Medulla oblongata (tissue), 1 donor: Measurements from ENCODE around the gene RECK.
A peak's percentile ranks its signal among the peaks of the same experiment; 100 is the strongest.
"Not testable (repeated sequence)": the region's sequence is repeated elsewhere in the genome, so short reads cannot be mapped to it uniquely, and the experiment has no call there.

ENCODE experiments used
- DNase-seq: peaks from one replicate; pipeline ENCODE4 v3.0.0-alpha.2; 2015; ENCODE audit errors: extremely low spot score

RECK gene, protein sequence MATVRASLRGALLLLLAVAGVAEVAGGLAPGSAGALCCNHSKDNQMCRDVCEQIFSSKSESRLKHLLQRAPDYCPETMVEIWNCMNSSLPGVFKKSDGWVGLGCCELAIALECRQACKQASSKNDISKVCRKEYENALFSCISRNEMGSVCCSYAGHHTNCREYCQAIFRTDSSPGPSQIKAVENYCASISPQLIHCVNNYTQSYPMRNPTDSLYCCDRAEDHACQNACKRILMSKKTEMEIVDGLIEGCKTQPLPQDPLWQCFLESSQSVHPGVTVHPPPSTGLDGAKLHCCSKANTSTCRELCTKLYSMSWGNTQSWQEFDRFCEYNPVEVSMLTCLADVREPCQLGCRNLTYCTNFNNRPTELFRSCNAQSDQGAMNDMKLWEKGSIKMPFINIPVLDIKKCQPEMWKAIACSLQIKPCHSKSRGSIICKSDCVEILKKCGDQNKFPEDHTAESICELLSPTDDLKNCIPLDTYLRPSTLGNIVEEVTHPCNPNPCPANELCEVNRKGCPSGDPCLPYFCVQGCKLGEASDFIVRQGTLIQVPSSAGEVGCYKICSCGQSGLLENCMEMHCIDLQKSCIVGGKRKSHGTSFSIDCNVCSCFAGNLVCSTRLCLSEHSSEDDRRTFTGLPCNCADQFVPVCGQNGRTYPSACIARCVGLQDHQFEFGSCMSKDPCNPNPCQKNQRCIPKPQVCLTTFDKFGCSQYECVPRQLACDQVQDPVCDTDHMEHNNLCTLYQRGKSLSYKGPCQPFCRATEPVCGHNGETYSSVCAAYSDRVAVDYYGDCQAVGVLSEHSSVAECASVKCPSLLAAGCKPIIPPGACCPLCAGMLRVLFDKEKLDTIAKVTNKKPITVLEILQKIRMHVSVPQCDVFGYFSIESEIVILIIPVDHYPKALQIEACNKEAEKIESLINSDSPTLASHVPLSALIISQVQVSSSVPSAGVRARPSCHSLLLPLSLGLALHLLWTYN

DNA sequence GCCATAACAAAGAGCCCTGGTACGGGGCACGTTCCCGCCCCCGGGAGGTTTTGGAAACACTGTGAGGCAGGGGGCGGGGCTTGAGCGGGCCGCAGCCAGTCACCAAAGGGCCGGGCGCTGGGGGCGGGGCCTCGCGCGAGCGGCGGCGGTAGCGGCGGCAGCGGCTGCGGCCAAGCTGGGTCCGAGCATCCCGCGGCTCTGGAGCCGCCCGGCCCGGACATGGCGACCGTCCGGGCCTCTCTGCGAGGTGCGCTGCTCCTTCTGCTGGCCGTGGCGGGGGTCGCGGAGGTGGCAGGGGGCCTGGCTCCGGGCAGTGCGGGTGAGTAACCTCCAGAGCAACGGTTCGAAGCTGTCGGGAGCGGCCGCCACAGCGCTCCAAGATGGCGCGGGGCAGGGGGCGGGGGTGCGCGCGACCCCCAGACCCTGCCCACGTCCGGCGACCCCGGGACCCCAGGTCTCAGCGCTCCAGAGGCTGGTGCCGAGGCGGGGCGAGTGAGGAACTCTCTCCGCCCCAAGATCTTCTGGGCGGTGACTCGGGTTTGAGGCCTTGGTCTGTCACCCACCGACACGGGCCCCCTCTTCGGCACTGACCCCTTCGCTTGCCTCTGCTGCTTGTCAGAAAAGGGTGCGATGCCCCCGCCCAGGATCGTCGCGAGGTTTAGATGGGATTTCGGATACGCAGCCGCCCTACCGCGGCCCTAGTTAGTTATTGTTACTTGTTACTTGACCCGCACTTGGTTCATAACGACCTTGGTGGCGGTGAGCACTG lies at the start of gene RECK:
TSS of gene RECK (plus strand) at position 134 of the 769 bp plus-strand sequence. CDS start at position 220, 86 bp downstream.
- DNase-seq = peak; percentile 90

DNA sequence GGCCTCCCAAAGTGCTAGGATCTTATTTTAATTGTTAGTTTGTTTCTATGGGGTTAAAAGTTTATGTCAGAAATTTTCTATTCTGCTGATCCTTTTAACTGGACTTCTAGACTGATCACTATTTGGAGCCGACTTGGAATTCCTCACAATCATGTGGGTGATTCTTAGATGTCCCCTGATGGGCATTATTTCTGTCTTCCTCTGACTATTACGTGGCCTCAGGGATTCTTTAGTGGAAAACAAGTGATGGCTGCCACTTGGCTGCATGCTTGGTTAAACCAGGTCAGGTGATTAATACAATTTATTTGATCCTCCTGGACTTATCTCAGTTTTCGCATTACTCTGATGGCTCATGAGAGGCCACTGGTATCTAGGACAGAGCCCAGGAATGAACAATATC lies 46.6 kb upstream of the RECK start:
- DNase-seq = no peak

DNA sequence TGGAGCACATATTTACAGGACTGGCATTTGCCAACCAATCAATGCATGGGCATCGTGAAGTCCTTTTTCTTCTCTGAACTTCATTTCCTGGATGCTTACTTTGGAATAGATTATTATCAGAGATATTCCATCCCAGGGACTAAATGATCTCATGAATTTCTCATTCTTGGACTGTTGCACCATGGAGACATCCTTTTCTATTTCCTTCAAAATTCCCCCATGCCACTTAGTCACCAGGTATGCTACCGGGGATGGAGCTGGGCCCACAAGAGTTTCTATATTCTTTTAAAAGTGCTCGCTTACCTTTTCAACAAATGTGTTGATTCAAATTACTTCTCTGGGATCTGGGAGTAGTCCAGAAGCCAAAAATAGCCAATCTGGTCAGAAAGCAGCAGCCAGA lies 43.6 kb upstream of the RECK start:
- DNase-seq = not testable (repeated sequence)

DNA sequence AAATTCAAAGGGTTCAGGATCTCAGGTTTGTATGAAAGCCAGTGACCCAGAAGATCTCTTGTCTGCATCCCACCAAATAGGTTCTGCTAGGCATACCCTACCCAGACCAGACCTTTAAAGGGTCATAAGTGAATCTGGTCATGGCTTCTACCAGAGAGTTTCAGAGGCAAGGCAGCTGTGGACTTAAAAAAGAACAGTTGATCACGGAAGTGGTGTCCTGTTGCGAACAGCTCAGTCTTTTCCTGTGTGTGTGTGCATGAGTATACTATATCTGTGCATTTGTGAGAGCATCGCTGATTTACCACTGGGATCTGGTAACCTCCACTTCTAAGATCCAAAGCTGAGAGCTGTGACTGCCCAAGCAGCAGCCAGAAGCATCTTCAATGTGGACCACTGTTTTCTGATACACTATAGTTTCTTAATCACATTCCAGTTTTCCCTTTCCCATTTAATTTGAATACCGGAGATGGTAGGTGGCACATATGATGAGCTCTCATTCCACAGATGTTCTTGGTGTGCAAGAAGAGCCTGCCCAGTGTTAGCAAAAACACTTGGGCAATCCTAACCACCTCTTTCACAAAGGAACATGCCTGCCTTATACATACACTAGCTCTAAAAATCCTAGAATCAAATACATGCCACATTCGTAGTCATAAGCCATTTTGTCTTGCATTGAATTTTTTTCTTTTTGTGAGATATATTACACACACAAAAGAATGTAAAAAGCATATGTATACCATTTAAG lies 42.6 kb upstream of the RECK start:
- DNase-seq = no peak

DNA sequence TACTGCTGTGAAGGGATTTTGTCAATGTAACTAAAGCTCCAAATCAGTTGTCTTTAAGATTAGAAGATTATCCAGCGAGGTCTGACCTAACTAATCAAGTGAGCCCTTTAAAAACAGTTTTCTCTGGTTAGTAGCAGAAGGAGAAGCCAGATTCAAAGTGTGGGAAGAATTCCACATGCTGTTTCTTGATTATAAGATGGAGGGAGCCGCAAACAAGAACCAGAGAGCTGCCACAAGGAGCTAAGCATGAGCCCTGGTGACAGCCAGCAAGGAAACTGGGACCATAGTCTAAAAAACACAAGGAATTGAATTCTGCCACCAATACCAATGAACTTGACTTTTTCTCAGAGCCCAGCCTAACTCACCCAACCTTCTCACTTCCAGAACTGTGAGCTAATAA lies 41.8 kb upstream of the RECK start:
- no peak for DNase-seq

DNA sequence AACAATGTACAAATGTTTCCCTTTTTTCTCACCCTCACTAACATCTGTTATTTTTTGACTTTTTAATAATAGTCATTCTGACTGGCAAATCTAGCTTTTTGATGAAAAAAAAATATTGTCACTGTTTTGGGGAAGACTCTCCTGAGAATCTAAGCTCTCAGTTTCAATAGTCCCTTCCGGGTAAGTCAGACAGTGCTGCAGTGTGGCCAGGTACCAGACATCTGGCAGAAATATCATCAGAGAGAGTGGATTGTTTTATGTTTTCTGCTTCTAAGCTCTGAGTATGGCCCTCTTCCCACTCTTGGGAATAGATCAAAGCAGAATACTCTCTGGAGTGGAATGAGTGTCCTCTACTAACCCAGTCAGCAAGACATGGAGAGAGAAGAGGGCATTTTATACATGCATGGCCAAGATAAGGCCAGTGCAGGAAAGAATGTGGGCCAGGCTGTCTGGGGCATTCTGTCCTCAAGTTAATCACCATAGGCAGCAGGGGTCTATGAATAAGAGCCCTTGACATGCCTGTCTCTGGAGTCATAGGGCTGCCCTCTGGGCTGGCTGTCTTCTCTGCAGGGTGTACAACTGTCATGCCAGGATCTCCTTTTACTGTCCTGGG lies 40.2 kb upstream of the RECK start:
- no peak for DNase-seq

DNA sequence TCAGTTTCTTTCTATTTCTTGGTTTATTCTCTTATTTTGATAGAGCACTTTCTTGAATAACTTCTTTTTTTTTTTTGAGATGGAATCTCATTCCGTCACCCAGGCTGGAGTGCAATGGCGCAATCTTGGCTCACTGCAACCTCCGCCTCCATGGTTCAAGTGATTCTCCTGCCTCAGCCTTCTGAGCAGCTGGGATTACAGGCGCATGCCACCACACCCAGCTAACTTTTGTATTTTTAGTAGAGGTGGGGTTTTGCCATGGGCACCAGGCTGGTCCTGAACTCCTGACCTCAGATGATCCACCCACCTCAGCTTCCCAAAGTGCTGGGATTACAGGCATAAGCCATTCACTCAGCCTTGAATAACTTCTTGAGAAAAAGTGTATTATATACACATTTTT lies 39.7 kb upstream of the RECK start:
- DNase-seq = not testable (repeated sequence)

DNA sequence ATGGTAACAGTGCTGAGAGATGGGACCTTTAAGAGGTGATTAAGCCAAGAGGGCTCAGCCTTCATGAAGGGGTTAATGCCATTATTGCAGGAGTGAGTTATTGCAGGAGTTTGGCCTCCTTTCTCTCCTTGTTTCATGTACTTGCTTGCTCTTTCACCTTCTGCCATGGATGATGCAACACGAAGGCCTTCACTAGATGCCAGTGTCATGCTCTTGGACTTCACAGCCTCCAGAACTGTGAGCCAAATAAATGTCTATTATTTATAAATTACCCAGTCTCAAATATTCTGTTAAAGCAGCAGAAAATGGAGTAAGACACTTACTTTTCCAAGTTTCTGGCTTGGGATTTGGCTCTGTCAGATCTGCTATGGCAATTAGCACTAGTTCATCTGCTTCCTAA lies 38.4 kb upstream of the RECK start:
- DNase-seq = no peak

DNA sequence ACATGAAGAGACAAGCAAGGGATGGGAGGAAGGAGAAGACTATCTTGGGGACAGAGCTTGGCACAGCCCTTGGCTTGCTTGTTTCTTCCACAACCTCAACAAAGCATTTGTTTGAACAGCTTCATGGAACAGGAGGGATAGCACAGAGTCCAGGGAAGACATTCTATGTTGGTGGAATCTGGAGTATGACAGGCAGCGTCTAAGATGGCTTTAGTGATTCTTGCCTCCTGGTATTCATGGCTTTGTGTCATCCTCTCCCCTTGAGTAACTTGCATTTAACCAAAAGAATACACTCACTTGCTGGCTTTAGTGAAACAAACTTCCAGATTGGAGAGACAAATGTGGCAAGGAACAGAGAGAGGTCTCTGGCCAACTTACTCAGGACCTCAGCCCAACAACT lies 30.8 kb upstream of the RECK start:
- DNase-seq = no peak

DNA sequence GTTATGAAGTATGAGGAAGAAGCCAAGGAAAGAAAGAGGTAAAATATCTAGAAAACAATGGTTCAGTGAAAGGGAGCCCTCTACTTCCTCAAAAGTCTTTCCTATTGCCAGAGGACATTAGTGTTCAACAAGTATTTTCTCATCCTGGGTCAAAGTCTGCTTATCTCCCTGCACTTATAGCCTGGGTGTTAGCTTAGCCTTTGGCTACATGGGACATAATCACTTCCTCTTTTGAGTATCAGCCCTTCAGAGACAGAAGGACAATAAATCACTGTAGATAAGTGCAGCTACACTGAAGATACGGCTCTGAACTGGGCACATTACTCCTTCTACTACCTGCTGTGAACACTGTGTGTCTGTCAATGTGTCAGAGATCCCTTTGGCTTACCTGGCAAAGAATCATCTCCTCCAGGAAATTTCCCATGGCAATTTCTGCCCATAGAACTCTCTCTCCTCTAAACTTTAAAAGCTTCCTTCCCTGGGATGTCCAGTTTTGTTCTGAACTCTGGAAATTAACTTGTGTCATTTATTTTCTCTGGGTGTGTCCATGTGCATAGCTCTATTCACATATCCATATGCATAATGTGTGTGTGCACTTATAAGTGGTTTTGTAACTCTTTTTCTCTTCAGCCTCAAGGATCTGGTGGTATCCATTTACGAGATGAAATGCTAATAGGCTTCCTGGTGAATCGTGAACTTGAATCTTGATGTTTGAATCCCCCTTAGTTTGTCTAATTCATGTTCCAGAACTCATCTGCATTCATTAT lies 30.0 kb upstream of the RECK start:
- no peak for DNase-seq

DNA sequence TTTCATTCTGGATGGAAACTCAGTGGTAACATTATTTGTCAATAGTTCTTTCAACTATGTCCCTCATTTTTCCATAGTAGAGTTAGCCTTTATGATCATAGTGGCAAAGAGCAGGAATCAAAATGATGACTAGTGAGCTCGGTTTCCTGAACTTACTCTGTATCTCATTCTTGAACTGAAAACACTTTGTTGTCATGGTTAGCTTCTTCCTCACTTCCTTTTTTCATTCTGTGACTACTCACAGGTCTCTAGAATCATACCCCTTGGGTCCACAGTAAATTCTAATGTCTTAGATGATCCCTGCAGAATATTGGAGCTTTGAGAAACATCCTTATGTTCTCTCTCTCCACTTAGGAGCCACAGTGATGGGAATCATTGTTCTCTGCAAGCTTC lies 29.4 kb upstream of the RECK start:
- DNase-seq = no peak

DNA sequence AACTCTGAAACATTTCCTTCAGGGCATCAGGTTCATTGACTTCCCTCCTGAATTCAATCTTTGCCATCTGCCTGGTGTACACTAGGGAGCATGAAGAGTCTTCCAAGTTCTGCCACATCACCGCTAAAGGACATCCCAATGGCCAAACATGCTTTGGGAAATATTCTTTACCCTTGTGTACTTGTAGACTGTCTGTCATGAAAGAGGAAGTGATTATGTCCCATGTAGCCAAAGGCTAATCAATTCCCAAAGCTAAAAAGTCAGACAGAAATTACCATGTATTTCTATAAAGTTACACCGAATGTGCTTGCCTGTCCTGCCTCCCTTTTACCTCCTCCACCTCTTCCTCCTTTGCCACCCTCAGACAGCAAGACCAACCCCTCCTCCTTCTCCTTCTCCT lies 28.9 kb upstream of the RECK start:
- no peak for DNase-seq

DNA sequence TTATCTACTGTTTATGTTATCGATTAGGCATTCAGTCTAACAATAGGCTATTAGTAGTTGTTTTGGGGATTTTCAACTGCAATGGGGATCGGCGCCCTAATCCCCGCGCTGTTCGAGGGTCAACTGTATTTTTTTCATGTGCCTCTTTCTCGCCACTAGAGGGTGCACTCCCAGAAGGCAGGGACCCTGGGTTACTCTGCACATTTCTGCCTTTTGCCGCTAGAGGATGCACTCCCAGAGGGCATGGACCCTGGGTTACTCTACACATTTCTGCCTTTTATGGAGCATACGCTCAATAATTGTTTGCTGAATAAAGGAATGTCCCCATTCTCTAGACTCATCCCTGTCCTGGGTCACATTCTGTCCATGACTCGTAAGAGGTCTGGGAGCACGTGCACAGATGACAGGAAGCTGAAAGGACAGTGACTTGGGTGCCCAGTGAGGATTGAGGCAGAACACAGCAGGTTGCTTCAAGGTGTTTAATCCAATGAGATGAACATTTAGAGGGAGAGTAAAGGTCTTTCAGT lies 27.9 kb upstream of the RECK start:
- DNase-seq = peak; percentile 67

DNA sequence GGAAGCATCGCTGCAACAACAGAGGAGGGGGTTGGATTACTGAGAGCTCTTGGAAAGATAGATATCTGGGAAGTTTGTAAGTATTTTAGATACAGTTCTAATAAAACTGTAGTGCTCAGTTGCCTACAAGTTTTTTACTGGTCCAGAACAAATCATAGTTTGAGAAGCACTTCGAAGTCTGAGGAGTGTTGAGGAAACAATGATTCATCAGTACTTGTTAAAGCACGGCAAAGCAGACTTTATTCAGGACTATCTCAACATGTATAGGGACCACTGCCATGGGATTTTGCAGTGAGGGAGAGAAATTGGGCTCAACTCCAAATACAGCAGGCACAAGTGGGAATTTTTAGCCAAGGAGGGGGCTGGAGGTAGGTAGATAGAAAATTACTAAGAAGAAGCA lies 25.3 kb upstream of the RECK start:
- no peak for DNase-seq

DNA sequence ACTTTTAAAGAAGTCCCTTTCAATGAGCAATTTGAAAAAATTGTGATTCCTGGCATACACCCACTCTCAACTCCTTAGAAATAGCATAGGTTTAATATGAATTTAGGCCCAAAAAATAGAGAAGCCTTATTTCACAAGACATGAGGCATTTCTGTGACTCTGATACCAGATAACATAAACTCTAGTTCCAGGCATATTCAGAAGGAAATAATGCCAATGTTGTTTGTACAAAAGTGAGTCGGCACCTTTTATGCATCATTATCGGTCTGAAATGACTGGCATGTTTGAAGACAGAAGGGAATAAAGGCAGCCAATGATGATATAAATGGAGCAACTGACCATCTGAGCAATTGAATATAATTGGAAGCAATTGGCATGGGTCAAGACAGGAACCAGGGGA lies 19.4 kb upstream of the RECK start:
- DNase-seq = no peak

DNA sequence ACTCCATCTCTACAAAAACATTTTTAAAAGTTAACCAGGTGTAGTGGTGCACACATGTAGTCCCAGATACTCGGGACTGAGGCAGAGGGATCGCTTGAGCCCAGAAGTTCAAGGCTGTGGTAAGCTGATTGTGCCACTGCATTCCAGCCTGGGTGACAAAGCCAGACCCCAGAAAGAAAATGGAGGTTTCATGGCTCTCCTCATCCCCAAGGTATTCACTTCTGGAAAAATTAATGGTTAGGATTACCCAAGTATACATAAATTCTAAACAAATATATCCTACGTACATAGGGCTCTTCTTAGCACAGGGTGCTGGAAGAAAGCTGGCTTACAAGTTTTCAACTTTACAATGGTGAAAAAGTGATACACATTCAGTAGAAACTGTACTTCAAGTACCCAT lies 18.6 kb upstream of the RECK start:
- no peak for DNase-seq

DNA sequence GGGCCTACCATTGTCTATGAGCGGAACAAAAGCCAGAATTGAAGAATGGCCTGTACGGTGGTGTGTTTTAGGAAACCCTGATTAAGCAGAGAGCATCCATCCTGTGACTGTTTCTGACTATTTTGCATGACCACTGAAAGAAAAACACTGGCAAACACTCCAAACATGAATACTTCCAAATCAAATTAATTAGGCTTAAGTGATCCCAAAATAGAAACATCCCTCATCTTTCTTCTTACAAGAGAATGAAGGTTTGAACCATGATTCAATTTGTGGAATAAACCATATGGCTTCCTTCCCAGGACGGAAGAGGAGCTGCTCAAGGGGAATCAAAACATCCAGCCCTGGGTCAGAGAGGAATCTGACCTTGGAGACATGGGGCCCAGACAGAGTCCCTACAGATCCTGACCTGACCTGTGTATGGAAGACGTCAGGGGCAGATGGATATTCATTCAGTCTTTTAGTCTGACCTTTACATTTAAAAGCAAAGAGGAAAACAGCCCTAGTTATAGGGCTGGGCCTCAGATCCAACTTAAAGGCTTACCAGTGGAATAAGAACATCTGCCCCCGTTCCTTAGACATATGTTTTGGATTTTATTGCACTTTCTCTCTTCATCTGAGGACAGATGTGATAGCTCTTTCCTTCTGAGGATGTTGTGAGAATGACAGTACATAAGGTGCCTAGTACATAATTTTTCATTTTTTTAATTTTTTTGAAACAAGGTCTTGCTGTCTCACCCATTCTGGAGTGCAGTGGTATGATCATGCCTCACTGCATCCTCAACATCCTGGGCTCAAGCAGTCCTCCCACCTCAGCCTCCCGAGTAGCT lies 17.6 kb upstream of the RECK start:
- no peak for DNase-seq

DNA sequence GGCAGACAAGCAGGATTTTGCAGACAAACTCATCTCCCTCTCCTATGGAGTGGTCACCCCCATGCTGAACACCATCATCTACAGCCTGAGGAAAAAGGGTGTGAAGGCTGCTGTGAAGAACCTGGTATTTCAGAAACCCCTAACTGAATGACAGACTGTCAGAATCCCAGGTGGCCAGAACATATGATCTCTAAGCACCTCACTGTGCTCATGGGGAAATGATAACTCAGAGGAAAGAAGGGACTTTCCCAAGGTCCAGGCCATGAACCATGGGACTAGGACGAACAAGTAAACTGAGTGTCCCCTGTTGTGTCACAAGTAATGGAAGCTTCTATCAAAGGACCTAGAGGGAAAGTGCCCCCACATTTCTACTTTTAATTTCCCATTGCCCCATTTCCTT lies 14.7 kb upstream of the RECK start:
- no peak for DNase-seq
